Measurements from ENCODE around the gene TENT5C. TPM values are rescaled to one million over a fixed set of nuclear protein-coding genes. Genes with fewer than 3 reads are reported as not detected.

TENT5C gene
- total and polyA plus RNA-seq, 10 of the 15 experiments (the other 5 are each of a cell fraction or from before 2014, with no cell fraction given) = 0.19 to 2.4 (median 0.78) TPM

DNA sequence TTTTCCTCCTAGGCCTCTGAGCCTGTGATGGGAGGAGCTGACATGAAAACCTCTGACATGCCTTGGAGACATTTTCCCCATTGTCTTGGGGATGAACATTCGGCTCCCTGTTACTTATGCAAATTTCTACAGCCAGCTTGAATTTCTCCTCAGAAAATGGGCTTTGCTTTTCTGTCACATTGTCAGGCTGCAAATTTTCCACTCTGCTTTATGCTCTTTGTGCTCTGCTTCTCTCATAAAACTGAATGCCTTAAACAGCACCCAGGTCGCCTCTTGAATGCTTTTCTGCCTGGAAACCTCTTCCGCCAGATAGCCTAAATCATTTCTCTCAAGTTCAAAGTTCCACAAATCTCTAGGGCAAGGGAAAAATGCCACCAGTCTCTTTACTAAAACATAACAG is 46.7 kb upstream of the TENT5C start (continued):
- TF ChIP-seq, protein P1, sequence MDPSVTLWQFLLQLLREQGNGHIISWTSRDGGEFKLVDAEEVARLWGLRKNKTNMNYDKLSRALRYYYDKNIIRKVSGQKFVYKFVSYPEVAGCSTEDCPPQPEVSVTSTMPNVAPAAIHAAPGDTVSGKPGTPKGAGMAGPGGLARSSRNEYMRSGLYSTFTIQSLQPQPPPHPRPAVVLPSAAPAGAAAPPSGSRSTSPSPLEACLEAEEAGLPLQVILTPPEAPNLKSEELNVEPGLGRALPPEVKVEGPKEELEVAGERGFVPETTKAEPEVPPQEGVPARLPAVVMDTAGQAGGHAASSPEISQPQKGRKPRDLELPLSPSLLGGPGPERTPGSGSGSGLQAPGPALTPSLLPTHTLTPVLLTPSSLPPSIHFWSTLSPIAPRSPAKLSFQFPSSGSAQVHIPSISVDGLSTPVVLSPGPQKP (IDR thresholded peaks at IDR 0.05; ENCODE audit: low read depth, low read length) = no peak
- TF ChIP-seq, protein P2, sequence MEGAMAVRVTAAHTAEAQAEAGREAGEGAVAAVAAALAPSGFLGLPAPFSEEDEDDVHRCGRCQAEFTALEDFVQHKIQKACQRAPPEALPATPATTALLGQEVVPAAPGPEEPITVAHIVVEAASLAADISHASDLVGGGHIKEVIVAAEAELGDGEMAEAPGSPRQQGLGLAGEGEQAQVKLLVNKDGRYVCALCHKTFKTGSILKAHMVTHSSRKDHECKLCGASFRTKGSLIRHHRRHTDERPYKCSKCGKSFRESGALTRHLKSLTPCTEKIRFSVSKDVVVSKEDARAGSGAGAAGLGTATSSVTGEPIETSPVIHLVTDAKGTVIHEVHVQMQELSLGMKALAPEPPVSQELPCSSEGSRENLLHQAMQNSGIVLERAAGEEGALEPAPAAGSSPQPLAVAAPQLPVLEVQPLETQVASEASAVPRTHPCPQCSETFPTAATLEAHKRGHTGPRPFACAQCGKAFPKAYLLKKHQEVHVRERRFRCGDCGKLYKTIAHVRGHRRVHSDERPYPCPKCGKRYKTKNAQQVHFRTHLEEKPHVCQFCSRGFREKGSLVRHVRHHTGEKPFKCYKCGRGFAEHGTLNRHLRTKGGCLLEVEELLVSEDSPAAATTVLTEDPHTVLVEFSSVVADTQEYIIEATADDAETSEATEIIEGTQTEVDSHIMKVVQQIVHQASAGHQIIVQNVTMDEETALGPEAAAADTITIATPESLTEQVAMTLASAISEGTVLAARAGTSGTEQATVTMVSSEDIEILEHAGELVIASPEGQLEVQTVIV (IDR thresholded peaks at IDR 0.05; ENCODE audit: borderline replicate concordance, partially characterized antibody) = no peak
- no peak for TF ChIP-seq RB1 (IDR thresholded peaks at IDR 0.05; ENCODE audit: borderline replicate concordance)
- no peak for TF ChIP-seq SREBF1 (IDR thresholded peaks at IDR 0.05; ENCODE audit: low read length)

DNA sequence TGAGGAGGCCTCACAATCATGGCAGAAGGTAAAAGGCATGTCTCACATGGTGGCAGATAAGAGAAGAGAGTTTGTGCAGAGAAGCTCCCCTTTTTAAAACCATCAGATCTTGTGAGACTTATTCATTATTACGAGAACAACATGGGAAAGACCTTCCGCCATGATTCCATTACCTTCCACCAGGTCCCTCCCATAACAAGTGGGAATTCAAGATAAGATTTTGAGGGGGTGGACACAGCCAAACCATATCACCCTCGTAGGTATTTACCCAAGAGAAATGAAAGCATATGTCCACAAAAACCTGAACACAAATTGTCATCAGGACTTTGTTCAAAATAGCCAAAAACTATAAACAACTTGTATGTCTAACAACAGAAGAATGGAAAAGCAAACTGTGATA is 45.9 kb upstream of the TENT5C start:
- H3K27me3 ChIP-seq (replicated peaks in 1 of 2; ENCODE audit: control insufficient read depth in 2 of 2, insufficient read depth in 2 of 2, low read length in 1 of 2) = peaks cover 0 to 3% of the 10 kb centered on the region in 2 experiments; a peak in 2 of 4 replicates
- ChIA-PET CTCF (no interaction called here), RAD21 (ENCODE audit: unreplicated experiment) (no interaction called here), POLR2A (no interaction called here), SMC1A (ENCODE audit: uncharacterized antibody, unreplicated experiment) (interaction anchor here (0.7 kb wide), 1 partner anchor 225 kb away, joined by 3 read pairs; no protein-coding TSS in a partner anchor)
- FAIRE-seq = no peak
- in situ Hi-C loops (cut with MboI) (no loop called here), intact Hi-C loops (cut with micrococcal nuclease; ENCODE audit: unreplicated experiment) (no loop called here)
- no peak overlapping the region for H2AFZ ChIP-seq (ENCODE audit: control insufficient read depth, low read depth, low read length)
- H3K36me3 ChIP-seq (ENCODE audit: control insufficient read depth in 2 of 2, insufficient read depth in 2 of 2, low read length in 1 of 2) = no peaks in the 10 kb centered on the region
- ATAC-seq = no peak
- no peak for TF ChIP-seq MEF2B (IDR thresholded peaks at IDR 0.05; ENCODE audit: partially characterized antibody, poor library complexity, severe bottlenecking)
- TF ChIP-seq ATF7 (IDR thresholded peaks at IDR 0.05; ENCODE audit: low read depth) = no peak
- no peak for TF ChIP-seq ZNF24 (IDR thresholded peaks at IDR 0.05)
- no peak for TF ChIP-seq POU2F2 (IDR thresholded peaks at IDR 0.05; ENCODE audit: borderline replicate concordance, low read depth, low read length)
- TF ChIP-seq BACH1 (IDR thresholded peaks at IDR 0.05; ENCODE audit: borderline replicate concordance) = no peak
- TF ChIP-seq, protein P3, sequence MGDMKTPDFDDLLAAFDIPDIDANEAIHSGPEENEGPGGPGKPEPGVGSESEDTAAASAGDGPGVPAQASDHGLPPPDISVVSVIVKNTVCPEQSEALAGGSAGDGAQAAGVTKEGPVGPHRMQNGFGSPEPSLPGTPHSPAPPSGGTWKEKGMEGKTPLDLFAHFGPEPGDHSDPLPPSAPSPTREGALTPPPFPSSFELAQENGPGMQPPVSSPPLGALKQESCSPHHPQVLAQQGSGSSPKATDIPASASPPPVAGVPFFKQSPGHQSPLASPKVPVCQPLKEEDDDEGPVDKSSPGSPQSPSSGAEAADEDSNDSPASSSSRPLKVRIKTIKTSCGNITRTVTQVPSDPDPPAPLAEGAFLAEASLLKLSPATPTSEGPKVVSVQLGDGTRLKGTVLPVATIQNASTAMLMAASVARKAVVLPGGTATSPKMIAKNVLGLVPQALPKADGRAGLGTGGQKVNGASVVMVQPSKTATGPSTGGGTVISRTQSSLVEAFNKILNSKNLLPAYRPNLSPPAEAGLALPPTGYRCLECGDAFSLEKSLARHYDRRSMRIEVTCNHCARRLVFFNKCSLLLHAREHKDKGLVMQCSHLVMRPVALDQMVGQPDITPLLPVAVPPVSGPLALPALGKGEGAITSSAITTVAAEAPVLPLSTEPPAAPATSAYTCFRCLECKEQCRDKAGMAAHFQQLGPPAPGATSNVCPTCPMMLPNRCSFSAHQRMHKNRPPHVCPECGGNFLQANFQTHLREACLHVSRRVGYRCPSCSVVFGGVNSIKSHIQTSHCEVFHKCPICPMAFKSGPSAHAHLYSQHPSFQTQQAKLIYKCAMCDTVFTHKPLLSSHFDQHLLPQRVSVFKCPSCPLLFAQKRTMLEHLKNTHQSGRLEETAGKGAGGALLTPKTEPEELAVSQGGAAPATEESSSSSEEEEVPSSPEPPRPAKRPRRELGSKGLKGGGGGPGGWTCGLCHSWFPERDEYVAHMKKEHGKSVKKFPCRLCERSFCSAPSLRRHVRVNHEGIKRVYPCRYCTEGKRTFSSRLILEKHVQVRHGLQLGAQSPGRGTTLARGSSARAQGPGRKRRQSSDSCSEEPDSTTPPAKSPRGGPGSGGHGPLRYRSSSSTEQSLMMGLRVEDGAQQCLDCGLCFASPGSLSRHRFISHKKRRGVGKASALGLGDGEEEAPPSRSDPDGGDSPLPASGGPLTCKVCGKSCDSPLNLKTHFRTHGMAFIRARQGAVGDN (IDR thresholded peaks at IDR 0.05) = no peak
- no peak for TF ChIP-seq PAX5 (IDR thresholded peaks at IDR 0.05; ENCODE audit: borderline replicate concordance, low read depth, low read length)
- no peak for TF ChIP-seq POLR2AphosphoS5 (IDR thresholded peaks at IDR 0.05; ENCODE audit: low read length)
- TF ChIP-seq, protein P4, sequence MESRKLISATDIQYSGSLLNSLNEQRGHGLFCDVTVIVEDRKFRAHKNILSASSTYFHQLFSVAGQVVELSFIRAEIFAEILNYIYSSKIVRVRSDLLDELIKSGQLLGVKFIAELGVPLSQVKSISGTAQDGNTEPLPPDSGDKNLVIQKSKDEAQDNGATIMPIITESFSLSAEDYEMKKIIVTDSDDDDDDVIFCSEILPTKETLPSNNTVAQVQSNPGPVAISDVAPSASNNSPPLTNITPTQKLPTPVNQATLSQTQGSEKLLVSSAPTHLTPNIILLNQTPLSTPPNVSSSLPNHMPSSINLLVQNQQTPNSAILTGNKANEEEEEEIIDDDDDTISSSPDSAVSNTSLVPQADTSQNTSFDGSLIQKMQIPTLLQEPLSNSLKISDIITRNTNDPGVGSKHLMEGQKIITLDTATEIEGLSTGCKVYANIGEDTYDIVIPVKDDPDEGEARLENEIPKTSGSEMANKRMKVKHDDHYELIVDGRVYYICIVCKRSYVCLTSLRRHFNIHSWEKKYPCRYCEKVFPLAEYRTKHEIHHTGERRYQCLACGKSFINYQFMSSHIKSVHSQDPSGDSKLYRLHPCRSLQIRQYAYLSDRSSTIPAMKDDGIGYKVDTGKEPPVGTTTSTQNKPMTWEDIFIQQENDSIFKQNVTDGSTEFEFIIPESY (IDR thresholded peaks at IDR 0.05) = no peak
- no peak for TF ChIP-seq IKZF1 (conservative IDR thresholded peaks at IDR 0.05)
- DNase-seq (ENCODE audit: low read depth, low spot score) = no peak
- H3K4me3 ChIP-seq = no peak overlapping the region
- H3K9me3 ChIP-seq (replicated peaks; ENCODE audit: control insufficient read depth, insufficient read depth, low read length) = no peaks in the 10 kb centered on the region; the same call in 2 of the 3 replicates
- peaks cover 3% of the 10 kb centered on the region for H4K20me1 ChIP-seq (ENCODE audit: control insufficient read depth, insufficient read depth)
- no peak overlapping the region for H3K4me2 ChIP-seq (ENCODE audit: control insufficient read depth, insufficient read depth)
- no peak overlapping the region for H3K27ac ChIP-seq (ENCODE audit: control insufficient read depth, insufficient read depth)
- no peak overlapping the region for H3K9ac ChIP-seq (ENCODE audit: control insufficient read depth, insufficient read depth, low read length)
- no peaks in the 10 kb centered on the region for H3K79me2 ChIP-seq (ENCODE audit: control insufficient read depth, insufficient read depth, low read length)
- 33% methylated on average over 3 of the region's 3 CpGs for WGBS (ENCODE audit: insufficient coverage, insufficient replicate concordance, low lambda C conversion rate, missing lambda C conversion rate)
- BruUV-seq (replicated peaks) = no TSS peak
- no peaks in the 10 kb centered on the region for H3K4me1 ChIP-seq (ENCODE audit: control insufficient read depth, insufficient read depth, low read length)

Measured in GM12878 (cell line).